H1 (cell line): ENCODE data around the gene DNAH12.
A peak's percentile ranks its signal among the peaks of the same experiment; 100 is the strongest.

ENCODE experiments used
- EZH2 ChIP-seq: fragments of 200-600 bp; sonication (generic); IDR thresholded peaks from 2 replicates; pipeline ENCODE4 v1.7.1; 2012; ENCODE audit warnings: low read depth, mild to moderate bottlenecking, moderate library complexity, low read length, inconsistent platforms; ENCODE audit not compliant: severe bottlenecking
- HDAC2 ChIP-seq, 2 experiments: fragments of 300-600 bp in 1 of 2; sonication (generic) in 1 of 2; IDR thresholded peaks; 2 replicates each; pipeline ENCODE4 v1.6.1; 2011 to 2012; ENCODE audit warnings: low read depth in 2 of 2, low read length in 2 of 2, mild to moderate bottlenecking in 2 of 2, moderate library complexity in 2 of 2, borderline replicate concordance in 1 of 2, inconsistent platforms in 1 of 2
- JUN ChIP-seq: IDR thresholded peaks from 2 replicates; pipeline ENCODE4 v1.6.1; 2011; ENCODE audit warnings: low read depth, mild to moderate bottlenecking, improper control_type of control experiment, low read length
- NRF1 ChIP-seq: IDR thresholded peaks from 2 replicates; pipeline ENCODE4 v1.6.1; 2011; ENCODE audit warnings: mild to moderate bottlenecking, low read depth, low read length, improper control_type of control experiment
- POLR2A ChIP-seq, 2 experiments: IDR thresholded peaks; 1 replicate in 1 of 2; 2 replicates in 1 of 2; pipeline ENCODE4 v1.6.1; 2011; ENCODE audit warnings: low read depth in 2 of 2, low read length in 2 of 2, mild to moderate bottlenecking in 2 of 2; ENCODE audit errors: control extremely low read depth in 1 of 2
- RFX5 ChIP-seq: IDR thresholded peaks from 2 replicates; pipeline ENCODE4 v1.6.1; 2011; ENCODE audit warnings: low read depth, low read length, improper control_type of control experiment, borderline replicate concordance
- YY1 ChIP-seq: IDR thresholded peaks from 2 replicates; pipeline ENCODE4 v1.6.1; 2011; ENCODE audit warnings: low read depth, mild to moderate bottlenecking, low read length
- TF ChIP-seq, protein P1 (sequence below), 3 experiments: IDR thresholded peaks; 1 replicate in 2 of 3; 2 replicates in 1 of 3; pipeline versions ENCODE4 v1.5.1 to v1.6.1; 2011; ENCODE audit warnings: low read length in 3 of 3, mild to moderate bottlenecking in 3 of 3, inconsistent platforms in 2 of 3, low read depth in 1 of 3, moderate library complexity in 1 of 3; ENCODE audit not compliant: insufficient read depth in 1 of 3; ENCODE audit errors: control extremely low read depth in 1 of 3
- TF ChIP-seq, protein P2 (sequence below): IDR thresholded peaks from 2 replicates; pipeline ENCODE4 v1.6.1; 2011; ENCODE audit warnings: low read length, improper control_type of control experiment

DNA sequence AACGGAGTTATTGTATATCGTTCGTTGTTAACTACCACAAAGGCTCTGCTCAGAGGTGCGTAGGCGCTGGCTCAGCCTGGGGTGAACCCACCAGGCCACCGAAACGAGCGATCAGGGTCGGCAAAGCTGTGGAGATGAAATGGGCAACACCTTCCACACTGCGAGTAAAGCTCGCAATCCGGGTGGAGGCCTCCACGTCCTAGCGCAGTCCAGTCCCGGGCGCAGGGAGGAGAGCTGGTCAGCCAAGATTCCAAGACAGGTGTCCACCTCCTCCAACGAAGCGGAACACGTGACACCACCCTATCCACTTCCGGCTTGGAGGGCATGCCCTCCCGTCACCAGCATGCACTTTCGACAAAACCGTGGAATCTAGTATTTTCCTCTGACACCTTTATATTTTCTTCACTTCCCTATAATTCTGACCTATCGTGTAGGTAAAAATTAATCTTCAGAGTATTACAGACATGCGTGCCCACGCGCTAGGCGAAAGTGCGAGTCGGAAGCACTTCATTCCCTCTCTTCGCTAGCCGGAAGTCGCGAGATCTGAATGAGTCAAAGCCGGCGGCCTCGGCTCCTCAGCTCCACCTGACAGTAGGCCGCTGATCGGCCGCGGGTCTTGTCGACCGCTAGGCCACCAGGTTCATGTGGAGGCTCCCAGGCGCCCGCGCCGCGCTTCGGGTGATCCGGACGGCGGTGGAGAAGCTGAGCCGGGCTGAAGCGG, 11.8 kb upstream of the DNAH12 start, which contains the start of gene PDE12:
- TF ChIP-seq RFX5, result no peak
- TF ChIP-seq HDAC2 (IDR thresholded peaks at IDR 0.05; ENCODE audit: borderline replicate concordance in 1 of 2, low read depth in 2 of 2, low read length in 2 of 2), result 0 out of 4 replicates have a peak, but pooled peaks of 1 of the 2 experiments have one; percentile 70
- TF ChIP-seq, protein P1, sequence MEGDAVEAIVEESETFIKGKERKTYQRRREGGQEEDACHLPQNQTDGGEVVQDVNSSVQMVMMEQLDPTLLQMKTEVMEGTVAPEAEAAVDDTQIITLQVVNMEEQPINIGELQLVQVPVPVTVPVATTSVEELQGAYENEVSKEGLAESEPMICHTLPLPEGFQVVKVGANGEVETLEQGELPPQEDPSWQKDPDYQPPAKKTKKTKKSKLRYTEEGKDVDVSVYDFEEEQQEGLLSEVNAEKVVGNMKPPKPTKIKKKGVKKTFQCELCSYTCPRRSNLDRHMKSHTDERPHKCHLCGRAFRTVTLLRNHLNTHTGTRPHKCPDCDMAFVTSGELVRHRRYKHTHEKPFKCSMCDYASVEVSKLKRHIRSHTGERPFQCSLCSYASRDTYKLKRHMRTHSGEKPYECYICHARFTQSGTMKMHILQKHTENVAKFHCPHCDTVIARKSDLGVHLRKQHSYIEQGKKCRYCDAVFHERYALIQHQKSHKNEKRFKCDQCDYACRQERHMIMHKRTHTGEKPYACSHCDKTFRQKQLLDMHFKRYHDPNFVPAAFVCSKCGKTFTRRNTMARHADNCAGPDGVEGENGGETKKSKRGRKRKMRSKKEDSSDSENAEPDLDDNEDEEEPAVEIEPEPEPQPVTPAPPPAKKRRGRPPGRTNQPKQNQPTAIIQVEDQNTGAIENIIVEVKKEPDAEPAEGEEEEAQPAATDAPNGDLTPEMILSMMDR (IDR thresholded peaks at IDR 0.05; ENCODE audit: control extremely low read depth in 1 of 3, insufficient read depth in 1 of 3, low read depth in 1 of 3, low read length in 3 of 3), result peak in 1 of 3 experiments; percentile 21; a peak in 1 of 4 replicates
- TF ChIP-seq, protein P2, sequence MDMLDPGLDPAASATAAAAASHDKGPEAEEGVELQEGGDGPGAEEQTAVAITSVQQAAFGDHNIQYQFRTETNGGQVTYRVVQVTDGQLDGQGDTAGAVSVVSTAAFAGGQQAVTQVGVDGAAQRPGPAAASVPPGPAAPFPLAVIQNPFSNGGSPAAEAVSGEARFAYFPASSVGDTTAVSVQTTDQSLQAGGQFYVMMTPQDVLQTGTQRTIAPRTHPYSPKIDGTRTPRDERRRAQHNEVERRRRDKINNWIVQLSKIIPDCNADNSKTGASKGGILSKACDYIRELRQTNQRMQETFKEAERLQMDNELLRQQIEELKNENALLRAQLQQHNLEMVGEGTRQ, result peak; percentile 85
- TF ChIP-seq NRF1, result no peak
- TF ChIP-seq EZH2, result no peak
- TF ChIP-seq POLR2A (IDR thresholded peaks at IDR 0.05; ENCODE audit: control extremely low read depth in 1 of 2, low read depth in 2 of 2, low read length in 2 of 2), result peak; percentile 39 to 84
- no peak for TF ChIP-seq JUN
- TF ChIP-seq YY1, result no peak
